Right kidney (tissue), 1 donor: ENCODE data around the gene DDX51.
"Not testable (repeated sequence)": the region's sequence is repeated elsewhere in the genome, so short reads cannot be mapped to it uniquely, and the experiment has no call there.

Experiments
- DNase-seq: peaks from one replicate; pipeline ENCODE4 v3.0.0-alpha.2; 2016

The DDX51 gene

DNA sequence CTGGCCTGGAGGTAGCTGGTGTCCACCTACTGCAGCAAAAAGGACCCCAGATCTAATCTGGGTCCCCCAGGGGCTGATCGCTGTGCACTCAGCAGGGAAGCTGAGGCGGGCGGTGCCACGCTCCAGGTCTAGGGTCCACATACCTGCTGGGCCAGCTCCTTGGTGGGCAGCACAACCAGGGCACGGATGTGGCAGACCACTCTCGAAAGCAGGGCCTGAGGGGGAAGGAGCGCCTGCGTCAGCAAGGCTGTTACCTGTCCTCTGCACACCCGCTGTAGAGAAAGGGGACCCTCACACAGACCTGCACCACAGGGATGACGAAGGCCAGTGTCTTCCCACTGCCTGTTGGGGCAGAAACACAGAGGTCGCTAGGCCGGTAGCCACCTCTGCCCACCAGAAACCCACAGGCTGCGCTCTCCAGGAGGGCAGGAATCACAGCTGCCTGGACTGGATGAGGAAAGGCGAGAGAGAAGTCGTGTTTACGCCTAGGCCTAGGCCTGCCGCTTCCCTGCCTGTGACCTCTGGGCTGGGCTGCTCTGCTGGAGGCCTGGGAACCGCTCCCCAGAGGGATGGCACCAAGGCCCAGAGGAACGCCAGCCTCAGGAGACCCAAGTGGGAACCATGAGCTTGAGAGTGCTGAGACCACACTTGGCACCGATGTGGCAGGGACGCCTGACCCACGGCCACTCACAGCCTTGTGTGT is 2.0 kb downstream of the DDX51 start:
- no peak for DNase-seq

DNA sequence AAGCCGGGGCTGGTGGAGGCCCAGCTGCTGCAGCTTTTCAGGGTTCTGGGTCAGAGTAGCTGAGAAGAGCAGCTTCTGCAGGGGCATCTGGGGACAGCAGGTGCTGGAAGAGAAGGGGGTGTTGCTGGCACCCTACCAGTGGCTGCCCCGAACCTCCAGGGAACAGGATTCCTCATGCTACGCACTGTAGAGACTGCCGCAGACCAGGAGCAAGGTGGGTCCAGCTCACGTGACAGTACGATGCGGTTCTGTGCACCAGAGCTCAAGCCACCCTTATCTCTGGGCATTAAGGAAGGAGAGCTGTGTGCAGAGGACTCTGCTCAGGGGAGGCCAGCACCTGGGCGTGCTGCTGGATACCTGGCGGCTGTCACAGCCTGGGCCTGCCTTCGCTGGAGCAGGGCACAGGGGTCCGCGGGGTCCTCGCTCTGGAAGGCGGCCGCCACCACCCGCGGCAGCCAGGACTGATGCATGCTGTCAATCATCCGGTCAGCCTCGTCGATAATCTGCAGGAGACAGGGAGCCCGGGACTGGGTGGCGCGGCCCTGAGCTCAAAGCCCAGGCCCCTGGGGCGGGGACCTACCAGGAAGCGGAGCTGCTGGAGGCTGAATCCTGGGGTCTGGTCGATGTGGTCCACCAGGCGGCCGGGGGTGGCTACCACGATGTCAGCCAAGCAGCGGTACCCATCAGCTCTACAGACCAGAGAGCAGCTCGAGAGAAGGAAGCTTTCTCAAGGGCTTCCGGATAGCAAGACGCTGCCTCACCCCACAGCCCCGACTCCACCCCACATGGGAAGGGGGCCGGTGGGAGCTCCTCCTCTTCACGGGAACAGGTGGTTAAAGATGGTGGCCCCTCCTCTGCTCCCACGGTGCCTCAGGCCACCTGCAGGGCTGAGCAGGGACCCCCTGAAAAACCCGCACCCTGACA is 2.9 kb downstream of the DDX51 start:
- DNase-seq: no peak

DNA sequence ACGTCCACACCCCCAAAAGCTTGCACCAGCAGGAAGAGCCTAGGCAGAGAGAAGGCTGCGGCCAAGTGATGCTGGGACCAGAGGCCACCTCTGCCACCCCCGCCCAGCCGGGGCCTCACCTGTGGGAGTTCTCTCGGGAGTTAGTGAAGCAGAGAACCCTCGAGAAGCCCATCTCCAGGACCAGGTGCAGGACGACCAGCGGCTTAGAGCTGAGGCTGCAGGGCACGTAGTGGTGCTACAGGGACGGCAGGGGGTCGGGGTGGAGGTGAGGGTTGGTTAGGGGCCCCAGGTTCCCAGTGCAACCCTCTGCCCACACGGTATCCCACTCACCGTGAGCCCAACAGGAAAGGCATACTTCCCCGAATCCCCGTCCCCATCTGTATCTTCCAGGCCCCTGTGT is 3.6 kb downstream of the DDX51 start:
- DNase-seq: no peak

DNA sequence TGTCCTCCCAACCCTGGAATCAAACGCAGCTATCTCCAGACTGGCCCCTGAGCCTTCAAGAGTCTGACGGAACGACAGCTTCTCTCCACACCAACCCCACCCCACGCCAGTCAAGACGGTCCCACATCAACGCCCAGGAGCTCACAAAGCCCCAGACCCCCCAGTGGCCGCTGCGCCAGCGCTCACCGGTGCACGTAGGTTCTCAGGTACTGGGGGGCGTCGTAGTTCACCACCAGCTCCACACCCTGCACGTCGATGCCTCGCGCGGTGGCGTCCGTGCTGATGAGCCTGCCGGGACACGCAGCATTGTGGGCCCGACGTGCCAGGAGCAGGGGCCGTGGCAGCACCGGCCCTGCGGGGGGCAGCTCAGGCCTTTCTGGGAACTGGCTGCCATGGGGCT is 4.2 kb downstream of the DDX51 start:
- DNase-seq: no peak

- no peak for DNase-seq
Measured at GRCh38 chr12:132138941-132139871, 4.9 kb downstream of the DDX51 start.

- DNase-seq: no peak
Measured at GRCh38 chr12:132137483-132138125, 6.5 kb downstream of the DDX51 start.

GRCh38 chr12:132136226-132136625 is 7.9 kb downstream of the DDX51 start:
- DNase-seq: not testable (repeated sequence)

DNA sequence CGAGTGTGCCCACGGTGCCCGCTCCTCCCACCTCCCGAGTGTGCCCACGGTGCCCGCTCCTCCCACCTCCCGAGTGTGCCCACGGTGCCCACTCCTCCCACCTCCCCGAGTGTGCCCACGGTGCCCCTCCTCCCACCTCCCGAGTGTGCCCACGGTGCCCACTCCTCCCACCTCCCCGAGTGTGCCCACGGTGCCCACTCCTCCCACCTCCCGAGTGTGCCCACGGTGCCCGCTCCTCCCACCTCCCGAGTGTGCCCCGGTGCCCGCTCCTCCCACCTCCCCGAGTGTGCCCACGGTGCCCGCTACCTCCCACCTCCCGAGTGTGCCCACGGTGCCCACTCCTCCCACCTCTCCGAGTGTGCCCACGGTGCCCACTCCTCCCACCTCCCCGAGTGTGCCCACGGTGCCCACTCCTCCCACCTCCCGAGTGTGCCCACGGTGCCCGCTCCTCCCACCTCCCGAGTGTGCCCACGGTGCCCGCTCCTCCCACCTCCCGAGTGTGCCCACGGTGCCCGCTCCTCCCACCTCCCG is 9.4 kb downstream of the DDX51 start:
- DNase-seq: not testable (repeated sequence)

DNA sequence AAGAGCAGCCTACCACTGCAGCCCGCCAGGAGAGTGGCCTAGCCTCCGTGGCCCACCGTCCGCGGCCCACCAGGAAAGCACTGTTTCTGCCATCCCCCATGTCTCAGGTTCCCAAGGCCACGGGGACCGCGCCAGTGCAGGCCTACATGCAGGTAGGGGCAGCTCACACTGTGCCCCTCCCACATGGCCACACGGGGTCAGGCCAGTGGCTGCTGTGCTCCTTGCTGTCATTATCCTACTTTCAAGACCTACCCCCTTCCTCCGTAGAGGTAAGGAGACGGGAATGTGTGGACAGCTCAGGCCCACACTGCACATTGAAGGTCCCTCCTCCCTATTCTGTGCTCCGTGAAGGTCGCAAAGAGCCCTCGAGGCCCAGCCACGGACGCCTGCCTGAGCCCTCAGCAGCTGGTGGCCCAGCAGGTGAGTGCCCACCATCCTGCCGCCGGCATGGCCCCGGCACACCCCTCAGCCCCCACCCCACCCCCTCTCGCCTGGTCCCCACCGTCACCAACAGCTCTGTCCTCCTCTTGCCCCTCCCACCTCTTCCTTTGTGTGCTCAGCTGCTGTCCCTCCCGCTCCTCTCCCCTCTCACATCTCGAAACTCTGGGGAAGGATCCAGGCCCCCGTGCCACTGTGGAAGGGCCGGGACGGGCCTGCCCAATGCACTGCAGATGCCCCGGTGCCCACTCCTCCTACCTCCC is 10.0 kb downstream of the DDX51 start:
- no peak for DNase-seq

- DNase-seq: no peak
Measured at GRCh38 chr12:132132609-132133430, 11.3 kb downstream of the DDX51 start.

DNA sequence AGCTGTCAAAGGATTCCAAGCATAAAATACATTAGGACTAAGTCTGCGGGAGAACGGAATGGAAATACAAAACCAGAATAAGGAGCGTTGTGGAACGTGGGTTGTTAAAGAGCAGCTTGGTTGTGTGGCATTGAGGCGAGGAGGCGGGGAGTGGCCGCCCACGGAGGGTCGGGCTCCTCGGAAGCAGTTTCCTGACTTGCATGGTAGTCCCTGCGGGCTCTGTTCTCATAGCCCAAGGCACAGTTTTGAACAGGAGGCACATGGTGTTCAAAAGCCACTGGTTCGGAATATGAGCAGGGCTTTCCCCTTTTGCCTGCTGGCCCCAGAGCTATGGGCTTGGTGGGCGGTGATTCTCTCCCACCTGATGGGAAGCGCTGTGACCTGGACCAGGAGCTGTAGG is 12.2 kb downstream of the DDX51 start:
- DNase-seq: no peak

- DNase-seq: no peak
Measured at GRCh38 chr12:132131229-132131628, 12.9 kb downstream of the DDX51 start.

DNA sequence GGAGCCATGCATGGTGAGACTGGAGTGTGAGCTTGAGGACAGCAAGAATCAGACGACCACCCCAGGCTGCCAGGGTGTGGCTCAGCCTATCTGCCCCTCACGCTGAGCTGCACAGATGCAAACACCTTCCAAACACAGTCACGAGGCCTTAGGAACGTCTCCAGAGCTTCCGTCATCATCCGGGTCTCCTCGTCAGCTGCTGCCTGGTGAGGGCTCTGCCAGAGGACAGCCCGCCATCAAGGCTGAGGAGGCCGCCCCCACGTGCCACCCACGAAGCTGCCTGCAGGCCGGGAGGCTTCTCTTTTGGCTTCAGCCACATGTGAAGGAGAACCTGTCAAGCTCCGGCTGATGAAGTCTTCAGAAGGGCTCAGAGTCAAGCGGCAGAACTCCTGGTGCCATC is 13.4 kb downstream of the DDX51 start:
- DNase-seq: no peak

DNA sequence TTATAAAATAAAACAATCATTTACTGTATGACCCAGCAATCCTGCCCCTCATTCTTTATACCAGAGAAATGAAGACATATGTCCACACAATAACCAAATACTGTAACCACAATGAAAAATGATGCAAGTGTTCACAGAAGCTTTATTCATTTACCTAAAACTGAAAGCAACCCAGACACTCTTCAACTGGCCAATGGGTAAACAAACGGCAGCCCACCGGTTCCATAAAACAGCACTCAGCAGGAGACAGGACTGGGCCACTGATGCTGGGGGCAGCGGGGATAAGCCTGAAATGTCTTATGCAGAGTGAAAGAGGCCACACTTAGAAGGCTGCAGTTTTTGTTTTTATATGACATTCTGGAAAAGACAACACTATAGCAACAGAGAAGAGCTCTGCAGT is 15.1 kb downstream of the DDX51 start:
- no peak for DNase-seq

DNA sequence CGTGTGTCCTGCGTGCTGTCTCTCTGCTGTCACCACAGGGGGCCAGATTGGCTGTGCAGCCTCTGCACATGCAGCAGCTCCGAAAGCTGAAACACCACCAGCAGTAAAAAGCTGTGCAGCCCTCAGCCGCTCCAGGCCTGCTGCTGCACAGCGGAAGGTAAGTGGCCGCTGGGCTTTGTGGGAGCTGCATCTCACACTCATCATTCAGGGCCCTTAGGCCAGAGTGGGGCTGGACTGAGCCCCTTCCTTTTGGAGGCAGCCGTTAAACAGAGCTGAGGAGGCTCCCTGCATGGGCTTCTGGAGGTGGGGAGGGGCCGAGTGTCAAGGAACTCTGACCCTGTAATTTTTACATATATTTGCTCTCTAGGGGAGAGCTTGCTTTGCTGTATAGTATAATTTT is 17.1 kb downstream of the DDX51 start:
- DNase-seq: no peak

DNA sequence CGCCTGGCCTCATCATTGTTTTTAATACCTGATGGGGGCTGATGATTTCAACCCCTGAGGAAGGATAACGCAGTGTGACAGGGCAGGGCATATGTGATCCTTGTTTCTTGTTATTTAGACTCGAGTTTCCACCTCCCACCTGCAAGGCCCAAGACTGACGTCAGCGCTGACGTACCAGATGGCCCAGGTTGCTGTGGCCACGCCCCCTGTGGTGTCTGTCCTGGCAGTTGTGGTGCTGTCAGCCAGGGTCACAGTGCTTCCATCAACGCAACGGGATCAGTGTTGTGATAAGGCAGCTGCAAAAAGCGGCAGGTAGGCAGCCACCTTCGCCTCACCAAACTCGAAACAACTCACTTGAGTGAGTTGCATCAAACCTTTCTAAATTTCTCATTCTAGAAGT is 18.4 kb downstream of the DDX51 start:
- no peak for DNase-seq

GRCh38 chr12:132124766-132125425 is 19.2 kb downstream of the DDX51 start:
- no peak for DNase-seq

DNA sequence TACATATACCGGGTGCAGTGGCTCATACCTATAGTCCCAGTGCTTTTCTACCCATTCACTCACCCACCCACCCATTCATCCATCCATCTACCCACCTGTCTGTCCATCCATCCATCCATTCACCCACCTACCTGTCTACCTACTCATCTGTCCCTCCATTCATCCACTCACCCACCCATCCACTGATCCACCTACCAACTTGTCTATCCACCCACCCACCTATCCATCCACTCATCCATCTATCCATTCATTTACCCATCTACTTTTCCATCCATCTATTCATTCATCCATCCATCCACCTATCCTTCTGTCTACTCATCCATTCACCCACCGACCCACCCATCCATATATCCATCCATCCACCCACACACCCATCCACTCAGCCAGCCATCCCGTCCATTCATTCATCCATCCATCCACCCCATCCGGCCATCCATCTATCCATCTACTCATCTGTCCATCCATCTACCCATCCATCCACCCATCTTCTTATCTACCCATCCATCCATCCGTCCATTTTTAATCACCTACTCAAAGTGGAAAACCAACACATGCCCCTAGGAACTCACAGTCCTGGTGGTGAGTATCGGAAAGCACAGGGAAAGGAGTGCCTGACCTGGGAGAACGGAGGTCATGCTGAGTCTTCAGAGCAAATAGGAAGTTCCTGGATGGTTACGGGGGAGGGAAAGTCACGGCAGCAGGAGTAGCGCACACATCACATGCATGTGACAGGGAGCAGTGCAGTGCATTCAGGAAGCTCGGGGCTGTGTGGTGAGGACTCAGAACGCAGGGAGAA is 20.0 kb downstream of the DDX51 start:
- no peak for DNase-seq

GRCh38 chr12:132121283-132121682 is 22.8 kb downstream of the DDX51 start:
- DNase-seq: no peak
